Skeletal muscle cell (primary cell): ENCODE data around the gene KIAA0825.
A peak's percentile ranks its signal among the peaks of the same experiment; 100 is the strongest.

ENCODE experiments used
- DNase-seq: peaks from one replicate; pipeline ENCODE4 v3.0.0-alpha.2; 2010; ENCODE audit warnings: low read depth
- H3K4me3 ChIP-seq: 2 replicates; pipeline ENCODE4 v1.5.1; 2011; ENCODE audit warnings: low read depth, mild to moderate bottlenecking, control low read depth, low read length, moderate library complexity

Gene KIAA0825

DNA sequence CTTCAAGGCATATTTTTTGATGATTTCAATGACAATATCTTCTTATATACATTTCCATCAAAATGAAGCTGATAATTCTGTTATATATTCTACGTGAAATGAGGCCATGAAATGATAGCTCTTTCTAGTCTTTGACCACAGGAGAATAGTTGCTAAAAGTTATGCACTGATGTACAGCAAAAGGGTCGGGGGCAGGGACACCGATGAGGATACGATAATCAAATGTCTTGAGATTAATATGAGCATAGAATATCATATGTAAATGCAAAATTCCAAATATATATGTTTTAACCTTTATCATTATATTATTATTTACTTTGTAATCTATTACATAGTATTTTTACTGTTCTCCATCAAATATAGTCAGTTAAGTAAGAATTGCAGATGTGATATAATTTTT is 264.8 kb downstream of the KIAA0825 start:
- DNase-seq: no peak
- no peak overlapping the region for H3K4me3 ChIP-seq

DNA sequence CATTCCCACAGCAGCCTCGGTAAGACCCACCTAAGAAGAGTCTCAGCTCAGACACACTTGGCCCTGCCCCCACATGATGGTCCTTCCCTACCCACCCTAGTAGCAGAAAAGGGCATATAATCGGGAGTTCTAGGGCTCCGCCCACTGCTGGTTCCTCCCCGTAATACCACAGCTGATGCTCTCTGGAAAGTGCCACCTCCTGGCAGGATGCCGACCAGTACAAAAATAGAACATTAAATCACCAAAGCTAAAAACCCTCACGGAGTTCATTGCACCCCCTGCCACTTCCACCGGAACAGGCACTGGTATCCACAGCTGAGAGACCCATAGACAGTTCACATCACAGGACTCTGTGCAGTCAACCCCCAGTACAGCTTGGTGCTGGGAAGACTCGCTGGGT is 271.3 kb downstream of the KIAA0825 start:
- H3K4me3 ChIP-seq: no peak overlapping the region
- DNase-seq: no peak

DNA sequence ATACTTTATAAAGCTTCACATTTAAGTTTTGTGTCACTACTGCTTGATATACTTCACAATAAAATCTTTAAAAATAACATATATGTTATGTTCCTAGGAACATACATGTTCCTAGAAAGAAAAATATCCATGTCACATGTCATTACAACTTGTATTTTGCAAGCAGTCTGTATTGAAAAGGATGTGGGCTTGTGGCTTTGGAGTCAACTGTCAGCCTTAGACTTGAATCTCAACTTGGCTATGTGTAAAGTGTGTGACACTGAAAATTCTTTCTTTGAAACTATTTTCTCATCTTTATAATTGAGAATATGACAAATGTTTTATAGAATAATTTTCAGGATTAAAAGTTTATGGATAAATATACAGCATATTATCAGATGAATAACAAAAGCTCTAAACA is 273.1 kb downstream of the KIAA0825 start:
- no peak overlapping the region for H3K4me3 ChIP-seq
- DNase-seq: no peak

DNA sequence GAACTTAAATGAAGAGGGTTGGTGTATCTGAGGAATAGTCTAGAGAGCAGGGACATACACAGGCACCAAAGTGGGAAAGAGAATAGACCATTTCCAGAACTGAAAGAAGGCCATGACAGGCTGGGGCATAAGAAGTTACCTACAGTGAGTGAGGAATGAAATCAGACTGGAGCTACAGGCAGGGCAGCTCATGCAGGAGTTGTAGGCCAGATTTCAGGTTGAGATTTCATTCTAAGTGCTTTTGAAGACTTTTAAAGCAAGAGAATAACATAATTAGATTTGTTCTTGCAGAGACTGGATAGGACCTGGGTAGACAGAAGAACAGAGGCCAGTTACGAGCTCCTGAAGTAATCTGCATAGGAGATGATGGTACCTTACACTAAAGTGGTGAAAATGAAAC is 280.8 kb downstream of the KIAA0825 start:
- H3K4me3 ChIP-seq: no peak overlapping the region
- no peak for DNase-seq

DNA sequence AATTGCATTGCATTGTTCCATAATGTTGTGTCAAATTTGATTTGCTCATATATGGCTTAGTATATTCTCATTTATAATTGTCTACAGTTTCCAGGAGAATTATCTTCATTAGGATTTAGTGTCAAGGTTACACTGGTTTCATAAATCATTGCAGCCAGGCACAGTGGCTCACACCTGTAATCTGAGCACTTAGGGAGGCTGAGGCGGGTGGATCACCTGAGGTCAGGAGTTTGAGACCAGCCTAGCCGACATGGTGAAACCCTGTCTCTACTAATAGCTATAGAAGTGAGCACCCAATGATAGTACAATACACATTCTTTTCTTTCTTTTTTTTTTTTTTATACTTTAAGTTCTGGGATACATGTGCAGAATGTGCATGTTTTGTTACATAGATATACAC is 282.5 kb downstream of the KIAA0825 start:
- H3K4me3 ChIP-seq: no peak overlapping the region

DNA sequence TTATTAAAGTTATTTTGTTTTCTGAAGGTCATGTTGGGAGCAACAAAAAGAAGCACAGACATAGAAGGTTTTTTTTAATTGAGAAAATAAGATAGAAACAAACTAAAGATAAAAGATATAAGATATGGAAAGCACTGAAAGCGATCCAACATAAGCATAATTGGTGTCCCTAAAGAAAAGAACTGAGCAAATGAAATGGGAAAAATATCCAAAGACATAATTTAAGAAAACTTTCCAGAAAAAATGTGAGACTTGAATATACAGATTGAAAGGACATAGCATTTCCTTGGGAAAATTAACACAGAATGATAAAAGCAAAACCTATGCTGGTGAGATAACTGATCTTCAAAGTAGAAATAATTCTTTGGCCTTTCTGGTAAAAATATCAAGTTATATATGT is 289.3 kb downstream of the KIAA0825 start:
- no peak for DNase-seq
- no peak overlapping the region for H3K4me3 ChIP-seq

More for the DNA sequence above, 282.5 kb downstream of the KIAA0825 start:
- DNase-seq: no peak

DNA sequence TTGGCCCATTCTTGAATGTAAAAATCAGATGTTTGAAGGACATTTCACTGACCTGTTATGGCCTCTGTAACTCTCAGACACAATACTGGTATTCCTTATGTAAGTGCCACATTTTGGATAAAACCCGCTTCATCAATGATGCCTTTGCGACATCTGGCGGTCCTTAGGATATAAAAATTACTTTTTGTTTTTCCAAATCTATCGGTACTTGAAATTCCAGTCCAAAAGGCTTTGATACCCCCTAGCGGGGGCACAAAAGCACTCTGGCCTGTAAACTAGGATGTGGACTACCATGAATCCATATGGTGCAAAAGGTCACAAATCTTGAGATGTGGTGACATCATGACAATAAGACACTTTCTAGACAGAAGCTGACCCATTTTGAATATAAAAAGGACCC is 291.8 kb downstream of the KIAA0825 start:
- DNase-seq: no peak
- no peak overlapping the region for H3K4me3 ChIP-seq

DNA sequence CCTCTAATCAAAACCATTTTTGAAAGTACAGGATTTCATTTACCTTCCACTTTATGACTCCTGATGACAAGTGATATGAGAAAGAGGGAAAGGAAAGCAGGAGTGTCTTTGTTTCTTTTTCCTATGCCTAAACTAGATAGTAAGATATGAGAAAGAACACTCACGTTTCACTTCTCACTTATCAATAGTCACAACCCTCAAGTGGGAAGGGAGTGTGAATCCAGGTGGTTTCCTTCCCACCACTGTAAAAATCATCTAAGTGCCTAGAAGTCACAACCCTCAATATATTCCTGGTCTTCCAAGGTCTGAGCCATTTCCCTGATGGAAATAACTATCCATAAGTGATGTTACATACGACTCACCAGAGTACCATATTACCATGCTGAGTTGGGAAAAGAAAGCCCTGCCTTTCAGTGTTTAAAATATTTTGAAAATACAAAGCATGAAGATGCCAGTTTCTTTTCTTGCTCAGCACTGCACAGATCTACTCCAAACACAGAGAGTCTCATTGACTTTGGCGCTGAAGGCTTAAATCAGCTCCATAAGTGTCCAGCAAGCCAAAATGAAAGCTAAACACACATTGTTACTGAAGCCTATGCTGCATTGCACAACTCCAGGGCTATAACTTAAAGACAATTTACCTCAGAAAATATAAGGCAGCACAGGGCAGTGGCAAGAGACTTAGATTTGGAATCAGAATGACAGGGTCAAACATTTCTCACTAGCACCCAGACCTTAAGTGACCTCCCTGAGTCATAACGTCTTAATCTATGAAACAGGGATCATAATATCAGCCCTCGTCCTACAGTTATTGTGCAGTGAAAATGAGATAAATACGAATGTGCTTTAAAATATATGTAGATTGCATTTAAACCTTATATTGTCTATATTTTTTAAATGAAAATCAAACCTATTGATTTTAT is 301.2 kb downstream of the KIAA0825 start:
- peak; percentile 4 for DNase-seq
- no peak overlapping the region for H3K4me3 ChIP-seq

DNA sequence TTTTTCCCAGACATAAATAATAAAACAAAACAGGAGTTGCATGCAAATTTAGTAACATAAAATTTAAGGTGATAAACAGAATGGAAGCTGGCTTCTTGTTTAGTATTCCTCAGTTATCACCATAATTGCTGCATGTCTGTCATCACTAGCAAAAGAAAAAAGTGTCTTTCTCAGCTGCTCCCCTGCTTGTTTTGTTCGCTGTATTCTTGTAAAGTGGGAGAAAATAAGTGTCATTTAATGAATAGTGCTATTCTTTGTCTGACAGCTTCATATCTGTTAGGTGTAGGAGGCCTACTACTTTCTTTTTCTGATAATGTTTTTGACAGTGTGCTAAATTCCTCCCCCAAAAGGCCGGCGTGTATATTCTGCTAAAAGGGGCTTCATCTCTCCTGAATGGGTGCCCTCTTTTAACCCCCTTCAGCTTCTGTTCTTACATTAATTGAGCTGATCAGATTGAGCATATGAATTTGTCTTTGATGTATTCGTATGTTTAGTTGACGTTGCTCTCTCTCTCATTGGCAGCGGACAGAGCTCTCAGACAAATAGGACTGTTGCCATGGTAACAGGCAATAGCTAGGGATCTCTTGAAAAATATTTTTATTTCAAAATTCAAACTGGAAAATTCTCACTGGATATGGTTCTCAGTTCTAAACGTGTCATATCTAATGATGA is 303.8 kb downstream of the KIAA0825 start:
- H3K4me3 ChIP-seq: no peak overlapping the region
- DNase-seq: no peak

DNA sequence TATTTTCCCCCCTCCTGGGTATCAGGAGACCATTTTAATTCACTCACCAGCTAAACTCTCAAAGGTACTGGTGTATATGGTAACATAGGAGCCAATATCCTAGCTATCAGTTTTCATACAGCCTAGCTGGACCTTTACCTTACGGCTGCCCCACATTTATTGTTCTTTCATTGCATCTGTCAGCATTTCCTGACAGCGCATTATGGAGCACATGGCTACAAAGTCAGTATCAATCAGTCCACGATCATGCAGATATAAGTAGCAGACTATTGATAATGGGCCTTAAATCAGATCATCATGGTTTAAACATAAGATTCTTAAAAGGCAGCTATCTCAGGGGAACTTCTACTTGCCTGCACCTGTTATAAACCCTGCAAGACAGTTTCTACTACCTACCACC is 304.7 kb downstream of the KIAA0825 start:
- no peak for DNase-seq
- no peak overlapping the region for H3K4me3 ChIP-seq

DNA sequence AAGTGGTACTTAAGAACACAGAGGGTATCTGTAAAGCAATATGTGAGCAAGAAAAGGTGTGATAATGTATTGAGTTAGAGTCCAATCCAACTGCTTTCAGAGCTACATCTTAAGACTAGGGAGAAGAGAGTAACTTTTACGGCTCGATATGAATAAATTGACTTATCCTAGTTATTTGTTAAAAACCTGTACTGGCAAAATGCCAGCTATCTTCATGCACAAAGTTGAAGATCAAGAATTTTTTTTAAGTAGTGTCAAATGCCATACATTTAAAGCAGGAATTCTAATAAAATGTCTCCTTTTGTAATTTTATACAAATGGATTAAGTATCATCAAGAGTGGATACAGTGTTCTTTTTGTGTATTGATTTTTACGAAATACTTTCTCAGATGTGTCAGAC is 305.2 kb downstream of the KIAA0825 start:
- no peak for DNase-seq
- no peak overlapping the region for H3K4me3 ChIP-seq

DNA sequence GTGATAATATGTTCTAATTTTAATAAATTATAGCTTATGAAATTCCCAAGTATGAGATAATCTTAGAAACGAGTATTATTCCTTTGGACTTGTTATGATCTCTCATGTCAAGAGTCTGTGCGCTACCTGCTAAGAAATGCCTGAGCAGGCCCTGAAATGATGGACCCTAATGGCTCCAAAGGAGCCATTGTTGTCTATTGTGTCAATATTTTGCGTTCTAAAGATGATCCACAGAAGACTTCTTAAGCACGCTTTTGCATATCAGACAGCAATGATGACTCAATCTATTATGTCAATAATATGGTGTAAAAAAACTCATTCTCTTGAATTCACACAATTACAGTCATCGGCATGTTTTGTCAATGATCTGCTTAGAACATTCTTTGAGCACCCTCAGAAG is 306.1 kb downstream of the KIAA0825 start:
- DNase-seq: no peak

DNA sequence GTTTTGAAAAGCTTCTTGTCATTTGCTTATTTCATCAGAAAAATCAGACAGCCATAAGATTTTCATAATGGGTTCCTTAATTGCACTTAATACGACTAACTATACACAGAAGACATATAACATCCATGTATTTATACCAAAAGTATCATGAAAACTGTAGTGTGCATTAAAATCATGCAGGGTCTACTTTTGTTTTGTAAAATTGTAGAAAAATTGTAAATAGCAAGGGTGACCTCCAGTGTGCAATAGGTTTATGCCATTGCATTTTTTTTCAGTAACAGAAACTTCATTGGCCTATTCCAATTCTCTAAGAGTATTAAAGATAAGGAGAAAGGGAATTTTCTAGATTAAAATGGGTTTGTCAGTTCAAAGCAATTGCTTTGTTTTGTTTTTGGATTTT is 307.6 kb downstream of the KIAA0825 start:
- DNase-seq: no peak
- no peak overlapping the region for H3K4me3 ChIP-seq

More for the DNA sequence above, 306.1 kb downstream of the KIAA0825 start:
- no peak overlapping the region for H3K4me3 ChIP-seq

DNA sequence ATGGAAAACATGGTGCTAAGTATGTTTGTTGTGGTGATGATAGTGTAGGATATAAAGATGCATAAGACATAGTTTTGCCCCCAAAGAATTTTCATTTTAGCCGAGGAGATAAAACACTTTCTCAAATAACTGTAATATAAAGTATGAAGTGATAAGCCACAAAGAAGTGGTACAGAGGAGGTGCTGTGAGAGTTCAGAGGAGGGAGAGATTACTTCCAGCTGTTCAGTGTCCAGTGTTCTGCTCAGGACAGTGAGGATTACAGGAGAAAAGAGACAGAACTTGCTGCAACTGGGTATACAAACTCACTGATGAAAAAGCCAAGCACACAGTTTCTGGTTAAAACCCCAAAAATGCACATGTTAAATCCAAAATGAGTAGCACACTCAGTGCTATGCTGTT is 309.3 kb downstream of the KIAA0825 start:
- no peak for DNase-seq
- H3K4me3 ChIP-seq: no peak overlapping the region

DNA sequence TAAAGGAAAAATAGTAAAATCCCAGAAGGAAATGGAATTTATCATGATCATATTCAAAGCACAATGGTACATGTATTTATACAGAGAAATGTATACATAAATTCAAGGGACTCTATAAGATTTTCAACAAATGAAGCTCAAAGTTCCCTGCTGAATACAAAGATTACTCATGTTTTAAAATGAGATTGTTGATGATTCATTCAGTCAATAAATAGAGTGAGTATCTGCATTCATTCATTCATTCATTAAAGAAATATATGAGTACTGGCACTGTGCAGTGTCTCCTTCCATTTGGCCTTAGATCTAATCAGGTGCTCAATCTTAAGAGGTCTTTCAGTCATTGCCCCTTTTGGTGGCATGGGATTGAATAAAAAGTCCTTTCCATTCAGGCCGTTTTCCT is 310.0 kb downstream of the KIAA0825 start:
- DNase-seq: no peak
- no peak overlapping the region for H3K4me3 ChIP-seq

DNA sequence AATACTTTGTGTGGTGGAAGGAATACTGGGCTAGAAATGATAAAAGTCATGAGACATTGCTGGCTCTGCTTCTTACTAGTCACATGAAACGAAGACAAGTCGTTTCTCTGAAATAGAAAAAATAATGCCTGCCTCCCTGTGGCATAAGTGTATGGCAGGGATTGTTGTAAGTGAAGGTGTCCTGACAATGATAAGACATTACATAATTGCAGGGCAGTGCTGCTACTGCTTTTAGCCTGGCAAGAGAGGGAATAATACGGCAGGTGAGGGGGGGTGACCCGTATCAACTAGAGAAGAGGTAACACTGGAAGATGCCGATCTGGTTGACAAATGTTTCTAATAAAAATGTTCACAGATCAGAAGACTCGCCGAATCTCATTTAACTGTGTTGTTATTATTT is 314.3 kb downstream of the KIAA0825 start:
- no peak overlapping the region for H3K4me3 ChIP-seq
- no peak for DNase-seq

DNA sequence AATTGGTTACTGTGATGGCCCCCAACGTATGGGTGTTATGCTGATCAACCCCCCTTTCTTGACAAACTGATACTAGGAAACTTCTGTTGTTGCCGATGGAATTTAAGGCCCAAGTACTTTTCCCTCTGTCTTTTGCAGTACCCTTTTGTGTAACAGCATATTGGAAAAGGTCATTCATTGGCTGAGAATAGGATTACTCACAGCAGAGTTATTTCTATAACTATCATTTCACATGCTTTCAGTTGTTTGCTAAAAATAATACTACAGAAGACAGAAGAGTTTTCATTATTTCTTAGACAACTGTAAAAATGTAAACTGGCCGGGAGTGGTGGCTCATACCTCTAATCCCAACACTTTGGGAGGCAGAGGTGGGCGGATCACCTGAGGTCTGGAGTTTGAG is 329.5 kb downstream of the KIAA0825 start:
- H3K4me3 ChIP-seq: no peak overlapping the region
- DNase-seq: peak; percentile 8

DNA sequence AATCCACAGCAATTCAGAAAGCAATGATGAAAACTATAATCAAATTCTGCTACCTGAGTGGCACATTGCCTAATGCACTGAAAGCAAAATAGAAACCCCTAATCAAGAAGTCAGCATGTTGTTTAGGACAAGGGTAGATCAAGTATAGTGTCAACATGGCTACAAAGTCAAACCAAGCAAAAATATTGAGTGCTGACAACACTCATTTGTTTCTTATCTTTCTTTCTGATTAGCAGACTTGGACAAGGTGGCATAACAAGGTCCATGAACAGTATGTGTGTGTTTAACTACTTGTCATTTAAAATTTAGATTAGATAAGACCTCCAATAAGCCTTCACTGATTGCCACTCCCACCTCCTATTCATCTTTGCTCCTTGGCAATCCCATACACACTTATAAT is 332.4 kb downstream of the KIAA0825 start:
- DNase-seq: no peak
- no peak overlapping the region for H3K4me3 ChIP-seq

DNA sequence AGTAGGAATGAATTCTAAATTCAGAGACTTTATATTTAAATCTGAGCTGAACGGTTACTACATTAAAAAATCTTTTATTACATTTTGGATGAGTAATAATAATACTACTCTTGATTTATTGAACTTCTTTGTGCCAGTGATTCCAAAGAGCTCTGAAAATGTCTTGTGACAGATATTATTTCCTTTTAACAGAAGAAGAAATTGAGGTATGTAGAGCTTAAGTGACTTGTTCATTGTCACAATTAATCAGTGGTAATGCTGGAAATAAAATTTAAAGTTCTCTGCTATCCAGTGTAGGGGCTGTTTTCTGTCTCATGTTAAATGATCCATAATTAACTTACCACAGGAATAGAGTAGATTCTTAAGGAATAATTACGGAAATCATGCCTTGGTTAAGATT is 335.3 kb downstream of the KIAA0825 start:
- no peak overlapping the region for H3K4me3 ChIP-seq
- no peak for DNase-seq

DNA sequence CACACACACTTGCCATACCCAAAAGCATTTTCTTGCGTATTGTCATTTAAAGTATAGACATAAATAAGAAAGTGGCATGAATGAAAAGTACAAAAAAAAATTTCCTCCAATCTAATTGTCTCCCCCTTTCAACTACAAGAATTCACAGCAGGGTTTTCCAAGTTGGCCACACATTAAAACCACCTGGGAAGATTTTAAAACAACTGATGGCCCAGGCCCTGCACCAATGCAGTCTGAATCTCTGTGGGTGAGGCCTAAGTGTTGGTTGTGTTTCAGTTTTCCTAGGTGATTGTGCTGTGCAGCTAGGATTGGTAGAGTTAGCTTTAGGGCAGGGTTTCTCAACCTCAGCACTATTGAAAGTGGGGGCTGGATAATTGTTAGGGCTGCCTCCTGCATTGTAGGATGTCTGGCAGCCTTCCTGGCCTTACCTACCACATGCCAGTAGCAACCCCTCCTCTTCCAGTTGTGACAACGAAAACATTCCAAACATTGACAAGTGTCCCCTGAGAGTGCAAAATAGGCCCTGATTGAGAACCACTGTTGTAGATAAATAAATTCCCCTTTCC is 337.1 kb downstream of the KIAA0825 start:
- DNase-seq: no peak

DNA sequence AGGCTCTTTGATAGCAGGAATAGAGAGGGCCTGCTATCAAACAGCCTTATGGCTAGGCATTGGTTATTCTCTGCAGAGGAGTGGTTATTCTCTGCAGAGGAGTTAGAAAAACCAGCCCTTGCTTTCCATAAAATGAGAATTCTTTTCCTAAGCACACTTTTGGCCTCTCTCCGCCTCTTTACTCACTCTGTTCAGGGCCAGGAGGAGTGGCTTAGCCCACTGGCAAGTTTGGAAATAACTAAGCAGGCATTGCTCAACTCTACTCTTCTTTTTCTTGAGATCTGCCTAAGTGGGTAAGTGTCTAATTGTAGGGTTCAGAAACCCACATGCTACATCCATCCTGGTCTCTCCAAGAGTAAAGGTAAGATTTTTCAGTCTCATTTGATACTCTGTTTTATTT is 341.7 kb downstream of the KIAA0825 start:
- peak; percentile 5 for DNase-seq
- H3K4me3 ChIP-seq: no peak overlapping the region

More for the DNA sequence above, 337.1 kb downstream of the KIAA0825 start:
- no peak overlapping the region for H3K4me3 ChIP-seq
